ENCODE data around the gene XRCC4. TPM values are rescaled to one million over a fixed set of nuclear protein-coding genes. Genes with fewer than 3 reads are reported as not detected.

XRCC4 gene
- 10.5 and 10.7 TPM in 2 replicates for total RNA-seq

DNA sequence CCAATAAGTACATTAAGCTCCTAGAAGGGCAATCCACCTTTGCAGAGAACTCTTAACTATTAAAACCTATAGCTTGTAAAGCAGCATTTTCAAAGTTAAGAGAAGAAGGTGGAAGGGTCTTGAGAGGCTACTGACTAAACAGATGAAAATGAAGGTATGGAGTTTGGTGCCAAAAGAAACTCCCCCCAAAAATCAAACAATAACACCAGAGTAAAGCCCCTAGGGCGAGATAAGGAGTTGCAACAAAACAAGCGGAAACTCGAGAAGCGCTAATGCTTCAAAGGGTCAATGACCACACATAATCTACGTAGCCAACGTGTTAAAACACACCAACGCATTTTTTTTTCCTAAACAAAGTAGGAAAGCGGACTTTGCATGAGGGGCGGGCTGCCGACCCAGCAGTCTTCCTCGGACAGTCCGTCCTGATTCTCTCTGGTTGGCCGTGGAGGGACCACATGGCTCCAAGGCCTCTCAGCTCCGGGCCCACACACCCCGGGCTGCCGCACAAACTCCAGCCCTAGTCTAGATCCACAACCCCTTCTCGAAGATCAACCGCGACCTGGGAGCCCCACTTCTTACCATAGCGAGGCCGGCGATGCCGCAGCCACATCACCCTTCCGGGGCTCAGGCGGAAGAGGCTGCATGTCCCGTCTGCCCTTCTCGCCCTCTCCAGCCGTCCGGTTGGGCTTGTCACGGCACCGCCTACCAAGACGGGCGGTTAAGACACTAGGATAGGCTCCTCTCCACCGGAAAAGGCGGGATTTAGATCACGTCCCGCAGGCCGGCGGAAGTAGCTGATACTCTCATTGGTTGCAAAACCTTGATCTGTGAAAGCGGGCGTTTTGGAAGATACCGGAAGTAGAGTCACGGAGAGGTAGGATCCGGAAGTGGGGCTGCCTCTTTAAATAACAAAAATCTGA is at the start of gene XRCC4, which contains the start of gene TMEM167A:
XRCC4 (plus strand) TSS at position 806 of the 920 bp plus-strand sequence. CDS start 27,373 bp downstream, outside the sequence.
TMEM167A (minus strand) TSS at position 653 of the 920 bp plus-strand sequence; CDS start at position 582, 71 bp downstream.
- DNase-seq (ENCODE audit: low spot score), result peak; percentile 93
- intact Hi-C loops (cut with micrococcal nuclease), result loop anchor here (2.0 to 10.0 kb wide), 4 partner anchors 398 to 1105 kb away; partner anchors contain the start of genes ATG10 and VCAN
- Mint-ChIP-seq H3K9me3 (no peaks in the 10 kb centered on the region), H3K27ac (peak within 1 kb of the TSS; percentile 96), H3K27me3 (ENCODE audit: low read depth) (no peaks in the 10 kb centered on the region), H3K36me3 (ENCODE audit: low read depth) (peaks cover 35% of the 10 kb centered on the region), H3K4me1 (ENCODE audit: low read depth) (peaks cover 41% of the 10 kb centered on the region), H3K4me3 (ENCODE audit: low read depth) (peak within 1 kb of the TSS; percentile 97)

- Mint-ChIP-seq H3K36me3 (ENCODE audit: low read depth) (no peaks in the 10 kb centered on the region), H3K9me3 (no peaks in the 10 kb centered on the region), H3K4me3 (ENCODE audit: low read depth) (no peak overlapping the region), H3K27ac (no peak overlapping the region), H3K4me1 (ENCODE audit: low read depth) (peaks cover 5% of the 10 kb centered on the region), H3K27me3 (ENCODE audit: low read depth) (no peaks in the 10 kb centered on the region)
- no peak for DNase-seq (ENCODE audit: low spot score)
- intact Hi-C loops (cut with micrococcal nuclease), result no loop called here
Observed at GRCh38 chr5:83029912-83030311, 47.4 kb upstream of the XRCC4 start.

- Mint-ChIP-seq H3K4me1 (ENCODE audit: low read depth) (peaks cover 5% of the 10 kb centered on the region), H3K27ac (no peak overlapping the region), H3K27me3 (ENCODE audit: low read depth) (no peaks in the 10 kb centered on the region), H3K9me3 (no peaks in the 10 kb centered on the region), H3K4me3 (ENCODE audit: low read depth) (no peak overlapping the region), H3K36me3 (ENCODE audit: low read depth) (no peaks in the 10 kb centered on the region)
- no peak for DNase-seq (ENCODE audit: low spot score)
- intact Hi-C loops (cut with micrococcal nuclease), result no loop called here
Observed at GRCh38 chr5:83031381-83031780, 46.0 kb upstream of the XRCC4 start.

- Mint-ChIP-seq H3K9me3 (no peaks in the 10 kb centered on the region), H3K4me1 (ENCODE audit: low read depth) (peaks cover 9% of the 10 kb centered on the region), H3K27ac (no peak overlapping the region), H3K27me3 (ENCODE audit: low read depth) (no peaks in the 10 kb centered on the region), H3K36me3 (ENCODE audit: low read depth) (no peaks in the 10 kb centered on the region), H3K4me3 (ENCODE audit: low read depth) (no peak overlapping the region)
- no peak for DNase-seq (ENCODE audit: low spot score)
- intact Hi-C loops (cut with micrococcal nuclease), result no loop called here
Observed at GRCh38 chr5:83034036-83034435, 43.3 kb upstream of the XRCC4 start.

DNA sequence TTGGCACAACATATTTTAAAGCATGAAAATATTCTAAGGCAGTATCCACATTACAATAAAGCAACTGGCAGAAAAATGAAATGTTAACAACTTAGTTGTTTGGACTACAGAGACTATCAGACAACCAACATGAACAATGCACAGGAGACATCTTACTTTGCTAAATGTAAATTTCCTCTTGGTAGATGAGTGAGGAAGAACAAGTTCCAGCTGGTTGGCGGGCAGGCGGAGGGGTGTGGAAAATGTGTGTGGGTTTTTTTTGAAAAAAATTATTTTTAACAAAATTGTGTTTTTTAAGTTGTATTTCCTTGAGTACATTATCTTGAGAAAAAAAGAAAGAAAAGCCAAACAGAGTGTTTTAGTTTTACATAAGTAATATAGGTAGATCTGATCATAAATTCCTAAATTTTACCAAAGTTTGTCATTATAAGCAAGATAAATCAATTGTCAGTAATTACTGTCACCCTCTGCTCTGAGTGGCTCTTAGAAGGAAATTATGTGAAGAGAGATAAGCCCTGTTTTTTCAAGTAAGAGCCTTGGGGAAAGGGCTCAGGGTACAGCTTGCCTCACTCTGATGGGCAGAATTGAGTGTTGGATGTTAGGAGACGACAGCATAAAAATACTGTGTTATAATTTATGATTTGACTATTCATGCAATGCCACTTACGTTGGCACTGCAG is 42.7 kb upstream of the XRCC4 start:
- Mint-ChIP-seq H3K27ac (no peak overlapping the region), H3K36me3 (ENCODE audit: low read depth) (no peaks in the 10 kb centered on the region), H3K27me3 (ENCODE audit: low read depth) (no peaks in the 10 kb centered on the region), H3K4me3 (ENCODE audit: low read depth) (no peak overlapping the region), H3K9me3 (no peaks in the 10 kb centered on the region), H3K4me1 (ENCODE audit: low read depth) (peaks cover 9% of the 10 kb centered on the region)
- intact Hi-C loops (cut with micrococcal nuclease), result no loop called here
- no peak for DNase-seq (ENCODE audit: low spot score)

DNA sequence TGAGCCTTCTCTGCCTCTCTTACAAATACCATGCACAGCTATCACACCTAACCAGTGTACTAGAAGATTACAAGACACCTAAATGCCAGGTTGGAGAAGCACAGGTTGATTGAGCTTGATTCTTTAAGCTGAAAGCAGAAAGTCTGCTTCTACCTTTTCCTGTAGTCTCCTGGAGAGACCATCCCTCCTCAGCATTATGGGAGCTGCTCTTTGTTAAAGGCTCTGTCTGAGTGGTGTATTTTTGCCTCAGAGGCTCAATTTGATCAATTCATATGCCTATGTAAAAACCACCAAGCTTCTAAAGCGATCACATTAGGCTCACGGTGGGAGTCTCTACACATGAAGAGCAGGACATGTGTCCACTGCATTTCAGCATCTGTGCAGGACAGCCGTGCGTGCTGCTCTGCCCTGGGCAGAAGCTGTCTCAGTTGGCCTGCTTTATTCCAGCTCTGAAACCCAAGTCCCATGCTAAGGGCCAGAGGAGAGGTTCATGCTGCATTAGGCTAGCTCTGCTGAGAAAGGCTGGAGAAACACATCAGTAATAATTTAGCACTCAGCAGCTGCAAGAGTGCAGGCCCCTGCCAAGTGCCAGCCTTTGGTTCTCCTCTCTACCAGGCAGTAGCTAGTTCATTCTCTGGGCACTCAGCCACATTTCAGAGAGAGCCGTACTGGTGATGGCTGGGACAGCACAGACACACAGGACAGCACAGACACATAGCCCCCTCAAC is 41.8 kb upstream of the XRCC4 start:
- no peaks in the 10 kb centered on the region for H3K27me3 Mint-ChIP-seq (ENCODE audit: low read depth)
- no peaks in the 10 kb centered on the region for H3K9me3 Mint-ChIP-seq
- H3K36me3 Mint-ChIP-seq (ENCODE audit: low read depth), result no peaks in the 10 kb centered on the region
- peaks cover 9% of the 10 kb centered on the region for H3K4me1 Mint-ChIP-seq (ENCODE audit: low read depth)
- no peak for DNase-seq (ENCODE audit: low spot score)
- intact Hi-C loops (cut with micrococcal nuclease), result no loop called here
- no peak overlapping the region for H3K27ac Mint-ChIP-seq
- no peak overlapping the region for H3K4me3 Mint-ChIP-seq (ENCODE audit: low read depth)

DNA sequence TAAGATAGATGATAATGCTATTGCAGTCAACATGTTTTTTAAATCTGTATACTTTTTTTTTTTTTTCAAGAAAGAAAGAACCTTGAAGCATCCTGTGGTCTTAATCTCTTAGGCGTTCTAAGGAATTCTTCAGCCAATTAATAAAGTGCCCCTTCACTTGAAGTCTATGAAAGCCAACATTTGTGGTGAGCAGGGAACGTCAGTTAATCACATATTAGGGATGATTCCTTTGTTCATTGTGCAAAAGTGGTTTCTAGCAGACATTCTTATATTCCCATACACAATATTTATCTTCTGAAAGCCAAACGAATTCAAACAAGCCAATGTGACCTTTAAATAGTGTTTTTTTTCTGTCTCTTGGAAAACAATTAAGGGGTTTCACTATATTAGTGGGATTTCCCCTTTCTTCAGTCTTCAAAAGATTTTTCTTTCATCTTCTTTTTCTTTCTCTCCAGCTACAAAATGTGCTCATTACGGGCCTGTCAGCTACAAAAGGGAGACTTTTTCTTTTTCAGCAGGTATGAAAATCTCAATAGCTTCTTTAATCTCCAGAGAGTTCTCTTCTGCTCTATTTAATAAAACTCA is 40.3 kb upstream of the XRCC4 start:
- no peak overlapping the region for H3K27ac Mint-ChIP-seq
- no peaks in the 10 kb centered on the region for H3K9me3 Mint-ChIP-seq
- H3K36me3 Mint-ChIP-seq (ENCODE audit: low read depth), result no peaks in the 10 kb centered on the region
- no peak overlapping the region for H3K4me3 Mint-ChIP-seq (ENCODE audit: low read depth)
- H3K4me1 Mint-ChIP-seq (ENCODE audit: low read depth), result peaks cover 7% of the 10 kb centered on the region
- DNase-seq (ENCODE audit: low spot score), result no peak
- H3K27me3 Mint-ChIP-seq (ENCODE audit: low read depth), result no peaks in the 10 kb centered on the region
- intact Hi-C loops (cut with micrococcal nuclease), result no loop called here

DNA sequence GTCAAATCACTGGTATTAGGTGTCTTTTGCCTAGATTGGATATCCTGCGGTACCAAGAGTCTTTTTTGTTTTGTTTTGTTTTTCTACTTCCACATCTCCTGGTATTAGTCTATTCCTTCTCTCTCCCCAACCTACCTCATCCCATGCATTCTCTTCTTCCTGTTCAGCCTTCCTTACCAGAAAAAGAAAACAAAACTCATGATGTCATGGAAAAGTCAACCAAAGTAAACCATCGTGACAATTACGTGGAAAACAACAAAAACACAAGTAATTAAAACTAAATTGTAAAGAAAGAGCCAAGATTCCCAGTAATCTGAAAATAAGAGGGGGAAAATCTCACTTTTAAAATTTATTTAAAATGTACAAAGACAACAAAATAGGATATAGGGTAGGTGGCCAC is 38.4 kb upstream of the XRCC4 start:
- no peak overlapping the region for H3K27ac Mint-ChIP-seq
- H3K4me3 Mint-ChIP-seq (ENCODE audit: low read depth), result no peak overlapping the region

DNA sequence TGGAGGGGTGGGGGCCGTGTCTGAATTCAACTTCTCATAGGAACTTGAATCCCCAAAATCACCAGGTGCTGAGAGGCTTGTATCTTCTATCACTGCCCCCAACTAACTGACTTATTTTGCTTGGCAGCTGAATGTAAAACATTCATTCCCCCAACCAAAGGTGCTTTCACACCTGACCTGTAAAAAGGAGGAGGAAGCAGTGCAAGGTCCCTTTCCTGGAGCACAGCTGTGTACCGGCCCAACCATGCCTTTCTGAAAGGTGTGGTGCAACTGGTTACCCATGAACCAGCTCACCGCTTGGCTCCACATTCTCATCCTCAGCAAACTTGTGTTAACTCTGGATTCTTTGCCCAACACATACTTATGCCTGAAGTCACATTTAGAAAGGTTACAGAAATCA is 34.8 kb upstream of the XRCC4 start:
- no peaks in the 10 kb centered on the region for H3K4me1 Mint-ChIP-seq (ENCODE audit: low read depth)
- intact Hi-C loops (cut with micrococcal nuclease), result no loop called here
- no peak overlapping the region for H3K27ac Mint-ChIP-seq
- no peaks in the 10 kb centered on the region for H3K27me3 Mint-ChIP-seq (ENCODE audit: low read depth)
- no peaks in the 10 kb centered on the region for H3K36me3 Mint-ChIP-seq (ENCODE audit: low read depth)
- H3K9me3 Mint-ChIP-seq, result no peaks in the 10 kb centered on the region
- H3K4me3 Mint-ChIP-seq (ENCODE audit: low read depth), result no peak overlapping the region
- no peak for DNase-seq (ENCODE audit: low spot score)

More for the DNA sequence above, 38.4 kb upstream of the XRCC4 start:
- Mint-ChIP-seq H3K9me3 (no peaks in the 10 kb centered on the region), H3K4me1 (ENCODE audit: low read depth) (peaks cover 3% of the 10 kb centered on the region), H3K36me3 (ENCODE audit: low read depth) (no peaks in the 10 kb centered on the region), H3K27me3 (ENCODE audit: low read depth) (no peaks in the 10 kb centered on the region)
- no peak for DNase-seq (ENCODE audit: low spot score)
- intact Hi-C loops (cut with micrococcal nuclease), result no loop called here

DNA sequence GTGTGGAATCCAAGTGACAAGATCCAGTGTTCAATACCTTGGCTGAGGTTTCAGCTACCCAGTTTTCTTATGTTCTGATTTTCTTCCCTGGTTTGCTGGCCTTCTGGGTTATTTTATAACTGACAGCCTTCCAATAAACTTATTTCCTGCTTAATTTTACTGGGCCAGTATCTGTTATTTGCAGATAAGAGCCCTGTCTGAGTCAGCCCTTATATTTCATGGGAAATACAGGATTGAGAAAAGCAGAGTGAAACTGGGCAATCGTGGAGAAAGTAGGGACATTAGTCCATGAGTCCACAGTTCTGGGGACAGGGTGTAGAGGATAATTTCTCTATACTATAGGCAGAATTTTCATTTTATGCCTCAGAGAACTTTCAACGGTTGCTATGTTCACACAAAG is 32.4 kb upstream of the XRCC4 start:
- Mint-ChIP-seq H3K27me3 (ENCODE audit: low read depth) (no peaks in the 10 kb centered on the region), H3K4me3 (ENCODE audit: low read depth) (no peak overlapping the region), H3K9me3 (no peaks in the 10 kb centered on the region), H3K27ac (no peak overlapping the region), H3K36me3 (ENCODE audit: low read depth) (peaks cover 3% of the 10 kb centered on the region), H3K4me1 (ENCODE audit: low read depth) (no peaks in the 10 kb centered on the region)
- intact Hi-C loops (cut with micrococcal nuclease), result no loop called here
- DNase-seq (ENCODE audit: low spot score), result no peak

- intact Hi-C loops (cut with micrococcal nuclease), result no loop called here
- peaks cover 19% of the 10 kb centered on the region for H3K36me3 Mint-ChIP-seq (ENCODE audit: low read depth)
- H3K9me3 Mint-ChIP-seq, result no peaks in the 10 kb centered on the region
- H3K4me3 Mint-ChIP-seq (ENCODE audit: low read depth), result no peak overlapping the region
- peaks cover 3% of the 10 kb centered on the region for H3K4me1 Mint-ChIP-seq (ENCODE audit: low read depth)
- DNase-seq (ENCODE audit: low spot score), result no peak
- H3K27ac Mint-ChIP-seq, result no peak overlapping the region
- H3K27me3 Mint-ChIP-seq (ENCODE audit: low read depth), result no peaks in the 10 kb centered on the region
Observed at GRCh38 chr5:83048277-83048676, 29.1 kb upstream of the XRCC4 start.

- Mint-ChIP-seq H3K4me3 (ENCODE audit: low read depth) (no peak overlapping the region), H3K4me1 (ENCODE audit: low read depth) (peaks cover 3% of the 10 kb centered on the region), H3K27ac (no peak overlapping the region), H3K36me3 (ENCODE audit: low read depth) (peaks cover 22% of the 10 kb centered on the region), H3K27me3 (ENCODE audit: low read depth) (no peaks in the 10 kb centered on the region), H3K9me3 (no peaks in the 10 kb centered on the region)
- intact Hi-C loops (cut with micrococcal nuclease), result no loop called here
- no peak for DNase-seq (ENCODE audit: low spot score)
Observed at GRCh38 chr5:83048811-83049210, 28.5 kb upstream of the XRCC4 start.

All from activated T-helper 2 cell treated with anti-CD3 and anti-CD28 coated beads, Interferon-gamma antibody, Interleukin-2, Interleukin-4, amounts not matched to agents 10 μg/mL and 5 μg/mL and 100 μg/mL, durations not matched to agents 14 hours and 24 hours and 36 hours (primary cell).